ENCODE measurements around the gene PRSS3. TPM values are rescaled to one million over a fixed set of nuclear protein-coding genes. Genes with fewer than 3 reads are reported as not detected.
"Not testable (repeated sequence)": the region's sequence is repeated elsewhere in the genome, so short reads cannot be mapped to it uniquely, and the experiment has no call there.

PRSS3 gene
- total and polyA plus RNA-seq, 7 donors = 0.05 to 0.30 TPM; not detected in 5

- no peak for ATAC-seq
- DNase-seq = no peak
- Histone ChIP-seq H3K9me3 (no peaks in the 10 kb centered on the region), H3K4me1 (peaks cover 10% of the 10 kb centered on the region), H3K36me3 (ENCODE audit: insufficient read depth in 1 of 2, low read depth in 1 of 2) (no peaks in the 10 kb centered on the region), H3K27me3 (ENCODE audit: insufficient read depth in 3 of 3, low read length in 2 of 3) (peaks cover 7 to 60% (median 10%) of the 10 kb centered on the region in 3 donors), H3K27ac (no peak overlapping the region), H3K4me3 (no peak overlapping the region)
- intact Hi-C loops (cut with DNase I) = loop anchor here in 1 of 2 donors (5.0 kb wide), 1 partner anchor 51 kb away; no protein-coding TSS in a partner anchor
- TF ChIP-seq CTCF (IDR thresholded peaks at IDR 0.05) = no peak
- 62 to 68% (median 67%) methylated on average over 12 of the region's 12 CpGs for WGBS, 3 donors
Observed at GRCh38 chr9:33751536-33752129, 43.7 kb upstream of the PRSS3 start.

- DNase-seq (no peak), ATAC-seq (no peak)
- Histone ChIP-seq H3K27me3 (ENCODE audit: insufficient read depth in 3 of 3, low read length in 2 of 3) (peaks cover 7 to 60% (median 10%) of the 10 kb centered on the region in 3 donors), H3K36me3 (ENCODE audit: insufficient read depth in 1 of 2, low read depth in 1 of 2) (no peaks in the 10 kb centered on the region), H3K4me3 (no peak overlapping the region), H3K27ac (no peak overlapping the region), H3K9me3 (no peaks in the 10 kb centered on the region), H3K4me1 (peaks cover 10% of the 10 kb centered on the region)
- WGBS, 3 donors = 56 to 69% (median 68%) methylated on average over 4 of the region's 4 CpGs
- no peak for TF ChIP-seq CTCF (IDR thresholded peaks at IDR 0.05)
- intact Hi-C loops (cut with DNase I) = loop anchor here in 1 of 2 donors (5.0 kb wide), 1 partner anchor 50 kb away; no protein-coding TSS in a partner anchor
Observed at GRCh38 chr9:33752130-33752637, 43.2 kb upstream of the PRSS3 start.

- not testable (repeated sequence) for H3K9me3 ChIP-seq; H3K27ac ChIP-seq; H3K36me3 ChIP-seq (ENCODE audit: insufficient read depth in 1 of 2, low read depth in 1 of 2); H3K4me1 ChIP-seq; H3K4me3 ChIP-seq; ATAC-seq; DNase-seq
- 76 to 82% (median 80%) methylated on average over 5 of the region's 5 CpGs for WGBS, 3 donors
- H3K27me3 ChIP-seq (ENCODE audit: insufficient read depth in 3 of 3, low read length in 2 of 3) = peaks cover 6 to 60% (median 10%) of the 10 kb centered on the region in 3 donors
- intact Hi-C loops (cut with DNase I) = loop anchor here in 1 of 2 donors (5.0 kb wide), 1 partner anchor 50 kb away; no protein-coding TSS in a partner anchor
Observed at GRCh38 chr9:33752789-33753188, 42.6 kb upstream of the PRSS3 start.

- H3K9me3 ChIP-seq; H3K27ac ChIP-seq; intact Hi-C loops (cut with DNase I); DNase-seq; H3K27me3 ChIP-seq (ENCODE audit: insufficient read depth in 3 of 3, low read length in 2 of 3); ATAC-seq; H3K4me1 ChIP-seq; H3K4me3 ChIP-seq; H3K36me3 ChIP-seq (ENCODE audit: insufficient read depth in 1 of 2, low read depth in 1 of 2): not testable (repeated sequence)
- WGBS, 3 donors = 76 to 82% (median 79%) methylated on average over 2 of the region's 2 CpGs
Observed at GRCh38 chr9:33759648-33760047, 35.7 kb upstream of the PRSS3 start.

- H3K36me3 ChIP-seq (ENCODE audit: insufficient read depth in 1 of 2, low read depth in 1 of 2) = no peaks in the 10 kb centered on the region
- ATAC-seq (no peak), DNase-seq (no peak)
- no peak for TF ChIP-seq CTCF (IDR thresholded peaks at IDR 0.05)
- no peaks in the 10 kb centered on the region for H3K4me1 ChIP-seq
- intact Hi-C loops (cut with DNase I) = no loop called here
- 77 to 87% (median 82%) methylated on average over 6 of the region's 6 CpGs for WGBS, 3 donors
- H3K9me3 ChIP-seq = no peaks in the 10 kb centered on the region
- peaks cover 0 to 5% (median 0%) of the 10 kb centered on the region in 3 donors for H3K27me3 ChIP-seq (ENCODE audit: insufficient read depth in 3 of 3, low read length in 2 of 3)
- H3K27ac ChIP-seq = no peak overlapping the region
- H3K4me3 ChIP-seq = no peak overlapping the region
Observed at GRCh38 chr9:33762343-33762742, 33.0 kb upstream of the PRSS3 start.

GRCh38 chr9:33763709-33764108, 31.7 kb upstream of the PRSS3 start:
- H3K27ac ChIP-seq; intact Hi-C loops (cut with DNase I); H3K4me1 ChIP-seq; H3K27me3 ChIP-seq (ENCODE audit: insufficient read depth in 3 of 3, low read length in 2 of 3); DNase-seq; ATAC-seq; H3K4me3 ChIP-seq; H3K9me3 ChIP-seq; H3K36me3 ChIP-seq (ENCODE audit: insufficient read depth in 1 of 2, low read depth in 1 of 2): not testable (repeated sequence)
- WGBS, 3 donors = 53 to 73% (median 58%) methylated on average over 1 of the region's 1 CpG
